Naive B cell (primary cell): Measurements from ENCODE around the gene CAMTA1. TPM values are rescaled to one million over a fixed set of nuclear protein-coding genes. Genes with fewer than 3 reads are reported as not detected.
A peak's percentile ranks its signal among the peaks of the same experiment; 100 is the strongest.
"Not testable (repeated sequence)": the region's sequence is repeated elsewhere in the genome, so short reads cannot be mapped to it uniquely, and the experiment has no call there.

ENCODE experiments used
- ATAC-seq, 2 donors: fragments of 150-1000 bp; cut with Tn5 transposase; 2 replicates each; pipeline ENCODE4 v1.10.0; 2021; ENCODE audit warnings: low read depth in 2 of 2, mild to moderate bottlenecking in 2 of 2, moderate library complexity in 2 of 2
- DNase-seq: peaks from one replicate; pipeline ENCODE4 v3.0.0; 2022
- H3K27ac Mint-ChIP-seq, 6 donors: one replicate each; pipeline ENCODE4 v1.8.0; 2020 to 2022; ENCODE audit warnings: mild to moderate bottlenecking in 6 of 6, mixed read lengths in 6 of 6, moderate library complexity in 5 of 6, inconsistent platforms in 2 of 6
- H3K27me3 Mint-ChIP-seq, 3 donors: one replicate each; pipeline ENCODE4 v1.8.0; 2021 to 2022; ENCODE audit warnings: mixed read lengths in 3 of 3, mild to moderate bottlenecking in 1 of 3
- H3K36me3 Mint-ChIP-seq, 2 donors: one replicate each; pipeline ENCODE4 v1.8.0; 2020 to 2022; ENCODE audit warnings: mixed read lengths in 2 of 2, inconsistent platforms in 1 of 2, mild to moderate bottlenecking in 1 of 2
- H3K4me1 Mint-ChIP-seq, 3 donors: one replicate each; pipeline ENCODE4 v1.8.0; 2020 to 2022; ENCODE audit warnings: mixed read lengths in 3 of 3, inconsistent platforms in 1 of 3, mild to moderate bottlenecking in 1 of 3, moderate library complexity in 1 of 3
- H3K4me3 Mint-ChIP-seq, 8 donors: one replicate each; pipeline ENCODE4 v1.8.0; 2020 to 2022; ENCODE audit warnings: mild to moderate bottlenecking in 8 of 8, mixed read lengths in 8 of 8, moderate library complexity in 8 of 8, inconsistent platforms in 2 of 8
- H3K9me3 Mint-ChIP-seq, 7 donors: one replicate each; pipeline ENCODE4 v1.8.0; 2020 to 2022; ENCODE audit warnings: mixed read lengths in 7 of 7, mild to moderate bottlenecking in 5 of 7, inconsistent platforms in 2 of 7, moderate library complexity in 1 of 7
- polyA plus RNA-seq, 6 donors: library from polyadenylated mRNA; unstranded; fragments of 300-500 nt; fragmentation: Illumina TruSeq; gene quantifications; one replicate each; pipeline ENCODE4 v1.2.3, GENCODE V29; 2021; ENCODE audit warnings: low read depth in 6 of 6

The CAMTA1 gene
- polyA plus RNA-seq, 6 donors from 2014 or later = 75.4 to 140 (median 88.8) TPM

- ATAC-seq (no peak), DNase-seq (no peak)
- peaks cover 0 to 8% of the 10 kb centered on the region in 2 donors for H3K36me3 Mint-ChIP-seq
- peaks cover 16 to 26% (median 24%) of the 10 kb centered on the region in 3 donors for H3K27me3 Mint-ChIP-seq
- H3K27ac Mint-ChIP-seq = no peak overlapping the region
- H3K4me3 Mint-ChIP-seq = peak overlapping the region in 1 of 8 donors; percentile 69
- peaks cover 5 to 29% (median 9%) of the 10 kb centered on the region in 7 donors for H3K9me3 Mint-ChIP-seq
- no peaks in the 10 kb centered on the region for H3K4me1 Mint-ChIP-seq
Measured at GRCh38 chr1:7329868-7330615, 544.8 kb downstream of the CAMTA1 start.

GRCh38 chr1:7330726-7331125, 545.5 kb downstream of the CAMTA1 start:
- not testable (repeated sequence) for H3K4me1 Mint-ChIP-seq, ATAC-seq

GRCh38 chr1:7331926-7332535, 546.8 kb downstream of the CAMTA1 start:
- H3K36me3 Mint-ChIP-seq = peaks cover 0 to under 1% of the 10 kb centered on the region in 2 donors
- ATAC-seq (no peak), DNase-seq (no peak)
- no peak overlapping the region for H3K27ac Mint-ChIP-seq
- H3K27me3 Mint-ChIP-seq = peaks cover under 1 to 12% (median 9%) of the 10 kb centered on the region in 3 donors
- H3K4me1 Mint-ChIP-seq = no peaks in the 10 kb centered on the region
- peaks cover 0 to 20% (median 8%) of the 10 kb centered on the region in 7 donors for H3K9me3 Mint-ChIP-seq
- no peak overlapping the region for H3K4me3 Mint-ChIP-seq

More at GRCh38 chr1:7330726-7331125, 545.5 kb downstream of the CAMTA1 start:
- H3K4me3 Mint-ChIP-seq, H3K36me3 Mint-ChIP-seq, H3K27ac Mint-ChIP-seq, DNase-seq: not testable (repeated sequence)
- peaks cover 5 to 29% (median 9%) of the 10 kb centered on the region in 7 donors for H3K9me3 Mint-ChIP-seq
- peaks cover 9 to 19% (median 18%) of the 10 kb centered on the region in 3 donors for H3K27me3 Mint-ChIP-seq

GRCh38 chr1:7333094-7333493, 547.8 kb downstream of the CAMTA1 start:
- DNase-seq = no peak
- Mint-ChIP-seq H3K27me3 (peaks cover 0 to 12% (median 6%) of the 10 kb centered on the region in 3 donors), H3K4me3 (no peak overlapping the region), H3K4me1 (no peaks in the 10 kb centered on the region), H3K9me3 (peaks cover 0 to 9% (median 2%) of the 10 kb centered on the region in 7 donors), H3K27ac (no peak overlapping the region), H3K36me3 (no peaks in the 10 kb centered on the region)
- ATAC-seq = no peak

GRCh38 chr1:7333620-7334019, 548.4 kb downstream of the CAMTA1 start:
- Mint-ChIP-seq H3K27me3 (peaks cover 0 to 12% (median 6%) of the 10 kb centered on the region in 3 donors), H3K4me3 (no peak overlapping the region), H3K36me3 (no peaks in the 10 kb centered on the region), H3K4me1 (no peaks in the 10 kb centered on the region), H3K27ac (no peak overlapping the region), H3K9me3 (peaks cover 0 to 4% (median 1%) of the 10 kb centered on the region in 7 donors)
- ATAC-seq (no peak), DNase-seq (no peak)

- Mint-ChIP-seq H3K4me1 (no peaks in the 10 kb centered on the region), H3K27ac (no peak overlapping the region), H3K4me3 (no peak overlapping the region), H3K9me3 (peaks cover 0 to 3% (median 0%) of the 10 kb centered on the region in 7 donors), H3K27me3 (peaks cover 0 to 12% (median 6%) of the 10 kb centered on the region in 3 donors), H3K36me3 (no peaks in the 10 kb centered on the region)
- DNase-seq (no peak), ATAC-seq (no peak)
Measured at GRCh38 chr1:7334475-7335035, 549.3 kb downstream of the CAMTA1 start.

- DNase-seq (no peak), ATAC-seq (no peak)
- Mint-ChIP-seq H3K4me3 (no peak overlapping the region), H3K9me3 (peaks cover 0 to 3% (median 0%) of the 10 kb centered on the region in 7 donors), H3K27me3 (peaks cover 0 to 6% (median 6%) of the 10 kb centered on the region in 3 donors), H3K36me3 (no peaks in the 10 kb centered on the region), H3K27ac (no peak overlapping the region), H3K4me1 (no peaks in the 10 kb centered on the region)
Measured at GRCh38 chr1:7335224-7335879, 550.1 kb downstream of the CAMTA1 start.

- Mint-ChIP-seq H3K9me3 (peaks cover 0 to 3% (median 0%) of the 10 kb centered on the region in 7 donors), H3K4me1 (no peaks in the 10 kb centered on the region), H3K36me3 (no peaks in the 10 kb centered on the region), H3K27ac (no peak overlapping the region), H3K27me3 (peaks cover 0 to 11% (median 0%) of the 10 kb centered on the region in 3 donors), H3K4me3 (no peak overlapping the region)
- ATAC-seq (no peak), DNase-seq (no peak)
Measured at GRCh38 chr1:7338439-7338838, 553.2 kb downstream of the CAMTA1 start.

- ATAC-seq (no peak), DNase-seq (no peak)
- Mint-ChIP-seq H3K4me3 (no peak overlapping the region), H3K36me3 (no peaks in the 10 kb centered on the region), H3K27me3 (peaks cover 0 to 11% (median 0%) of the 10 kb centered on the region in 3 donors), H3K9me3 (peaks cover 0 to 5% (median 3%) of the 10 kb centered on the region in 7 donors), H3K27ac (no peak overlapping the region), H3K4me1 (no peaks in the 10 kb centered on the region)
Measured at GRCh38 chr1:7339014-7339413, 553.8 kb downstream of the CAMTA1 start.

- Mint-ChIP-seq H3K27me3 (peaks cover 0 to 8% (median 0%) of the 10 kb centered on the region in 3 donors), H3K27ac (no peak overlapping the region), H3K36me3 (no peaks in the 10 kb centered on the region), H3K4me1 (no peaks in the 10 kb centered on the region), H3K9me3 (peaks cover 0 to 5% (median 3%) of the 10 kb centered on the region in 7 donors), H3K4me3 (no peak overlapping the region)
- DNase-seq (no peak), ATAC-seq (no peak)
Measured at GRCh38 chr1:7339953-7340352, 554.7 kb downstream of the CAMTA1 start.

- no peak for ATAC-seq
- DNase-seq = no peak
- peaks cover 0 to 5% (median 3%) of the 10 kb centered on the region in 7 donors for H3K9me3 Mint-ChIP-seq
- H3K4me3 Mint-ChIP-seq = no peak overlapping the region
- peaks cover 0 to 8% (median 0%) of the 10 kb centered on the region in 3 donors for H3K27me3 Mint-ChIP-seq
- H3K27ac Mint-ChIP-seq = no peak overlapping the region
- H3K36me3 Mint-ChIP-seq = no peaks in the 10 kb centered on the region
- no peaks in the 10 kb centered on the region for H3K4me1 Mint-ChIP-seq
Measured at GRCh38 chr1:7341145-7341905, 556.1 kb downstream of the CAMTA1 start.

- ATAC-seq = no peak
- H3K27ac Mint-ChIP-seq = no peak overlapping the region
Measured at GRCh38 chr1:7343882-7344281, 558.6 kb downstream of the CAMTA1 start.

More at GRCh38 chr1:7343882-7344281, 558.6 kb downstream of the CAMTA1 start:
- no peak for DNase-seq
- H3K4me3 Mint-ChIP-seq = no peak overlapping the region
- peaks cover 0 to 5% (median 0%) of the 10 kb centered on the region in 7 donors for H3K9me3 Mint-ChIP-seq
- no peaks in the 10 kb centered on the region for H3K36me3 Mint-ChIP-seq
- H3K4me1 Mint-ChIP-seq = no peaks in the 10 kb centered on the region
- H3K27me3 Mint-ChIP-seq = peaks cover 0 to 8% (median 0%) of the 10 kb centered on the region in 3 donors
